A549 (cell line): Measurements from ENCODE around the gene GBP1. TPM values are rescaled to one million over a fixed set of nuclear protein-coding genes. Genes with fewer than 3 reads are reported as not detected.

ENCODE experiments used
- ATAC-seq, 2 experiments: fragments of 200-7000 bp in 1 of 2; fragments of >200 bp in 1 of 2; cut with Nextera tagmentation in 1 of 2; cut with Tn5 transposase in 1 of 2; 3 replicates each; pipeline versions ENCODE4 v1.8.0 to v1.9.1; 2018 to 2020; ENCODE audit warnings: mild to moderate bottlenecking in 1 of 2, moderate library complexity in 1 of 2
- CTCF ChIA-PET: fragments of 300-600 bp; sonication (Branson Sonifier 250); formaldehyde crosslinking; extraction: SDS; loops from one replicate; lab custom pipeline; 2021; ENCODE audit warnings: antibody characterized with exemption, inconsistent platforms; lab: Yijun Ruan, JAX
- POLR2A ChIA-PET: fragments of 350-600 bp; formaldehyde crosslinking; extraction: SDS; loops from one replicate; lab custom pipeline; 2021; ENCODE audit warnings: antibody characterized with exemption, inconsistent platforms; lab: Yijun Ruan, JAX
- DNase-seq, 2 experiments: peaks; one replicate each; pipeline versions ENCODE4 v3.0.0 to v3.0.0-alpha.2; 2011 to 2016; ENCODE audit warnings: low read depth in 1 of 2, low spot score in 1 of 2
- FAIRE-seq: peaks from 2 replicates; lab custom pipeline; 2011; peaks lifted over from hg19 to GRCh38; lab: Jason Lieb, UNC
- H3K27ac ChIP-seq, 2 experiments: fragments of >200 bp; sonication (Bioruptor Twin); formaldehyde crosslinking; 3 replicates each; pipeline ENCODE4 v1.5.1; 2016 to 2017
- H3K4me1 ChIP-seq: fragments of >200 bp; sonication (Bioruptor Twin); formaldehyde crosslinking; 3 replicates; pipeline ENCODE4 v1.6.1; 2016
- H3K4me2 ChIP-seq: fragments of >200 bp; sonication (Bioruptor Twin); formaldehyde crosslinking; 3 replicates; pipeline ENCODE4 v1.6.1; 2016
- H3K4me3 ChIP-seq: fragments of >200 bp; sonication (Bioruptor Twin); formaldehyde crosslinking; 3 replicates; pipeline ENCODE4 v1.5.1; 2016
- H3K9me3 ChIP-seq: fragments of >200 bp; sonication (Bioruptor Twin); formaldehyde crosslinking; 3 replicates; pipeline ENCODE4 v1.6.1; 2016
- BCL3 ChIP-seq: fragments of >200 bp; sonication (Bioruptor Twin); formaldehyde crosslinking; IDR thresholded peaks from 3 replicates; pipeline ENCODE4 v1.6.1; 2016
- CBX2 ChIP-seq: fragments of 200-600 bp; sonication (generic); IDR thresholded peaks from 2 replicates; pipeline ENCODE4 v1.6.1; 2016; ENCODE audit warnings: low read depth, mild to moderate bottlenecking, borderline replicate concordance
- CBX8 ChIP-seq: fragments of 200-600 bp; sonication (generic); IDR thresholded peaks from 2 replicates; pipeline ENCODE4 v1.6.1; 2016
- CHD4 ChIP-seq: fragments of 200-600 bp; sonication (generic); IDR thresholded peaks from 2 replicates; pipeline ENCODE4 v1.6.1; 2016; ENCODE audit warnings: antibody characterized with exemption, mild to moderate bottlenecking, borderline replicate concordance
- EP300 ChIP-seq, 2 experiments: fragments of >200 bp; sonication (Bioruptor Twin); formaldehyde crosslinking; IDR thresholded peaks; 2 replicates in 1 of 2; 3 replicates in 1 of 2; pipeline ENCODE4 v1.6.1; 2016 to 2017
- ESRRA ChIP-seq: fragments of 150-350 bp; IDR thresholded peaks from 2 replicates; pipeline ENCODE4 v1.6.1; 2014; ENCODE audit warnings: mild to moderate bottlenecking, low read length, borderline replicate concordance
- FOSB ChIP-seq: fragments of 250-450 bp; sonication (Bioruptor Pico); IDR thresholded peaks from 2 replicates; pipeline ENCODE4 v1.5.0; 2020; ENCODE audit warnings: mild to moderate bottlenecking, moderate library complexity
- FOSL2 ChIP-seq, 2 experiments: fragments of 450-650 bp in 1 of 2; fragments of >200 bp in 1 of 2; sonication (Bioruptor Twin) in 1 of 2; formaldehyde crosslinking; IDR thresholded peaks; 2 replicates each; pipeline versions ENCODE4 v1.5.0 to v1.6.1; 2016 to 2020; ENCODE audit warnings: mild to moderate bottlenecking in 1 of 2, moderate library complexity in 1 of 2
- FOXS1 ChIP-seq: fragments of 250-450 bp; sonication (Bioruptor Pico); IDR thresholded peaks from 2 replicates; pipeline ENCODE4 v1.5.0; 2020; ENCODE audit warnings: mild to moderate bottlenecking, moderate library complexity
- GATA3 ChIP-seq: IDR thresholded peaks from 2 replicates; pipeline ENCODE4 v1.6.1; 2012; ENCODE audit warnings: borderline replicate concordance
- HDAC2 ChIP-seq: fragments of 200-600 bp; sonication (generic); IDR thresholded peaks from 2 replicates; pipeline ENCODE4 v1.6.1; 2016
- HEYL ChIP-seq: fragments of 250-450 bp; sonication (Bioruptor Pico); IDR thresholded peaks from 2 replicates; pipeline ENCODE4 v1.8.0; 2021; ENCODE audit warnings: mild to moderate bottlenecking, moderate library complexity
- HOXA7 ChIP-seq: fragments of 250-450 bp; sonication (Bioruptor Pico); IDR thresholded peaks from 2 replicates; pipeline ENCODE4 v1.5.0; 2020; ENCODE audit warnings: mild to moderate bottlenecking, moderate library complexity
- HOXB13 ChIP-seq: fragments of 250-450 bp; sonication (Bioruptor Pico); IDR thresholded peaks from 2 replicates; pipeline ENCODE4 v1.5.0; 2020; ENCODE audit warnings: low read depth, mild to moderate bottlenecking, moderate library complexity
- JUN ChIP-seq, 2 experiments: fragments of >200 bp; sonication (Bioruptor Twin); formaldehyde crosslinking; IDR thresholded peaks; 2 replicates in 1 of 2; 3 replicates in 1 of 2; pipeline ENCODE4 v1.6.1; 2016 to 2017
- JUNB ChIP-seq: fragments of >200 bp; sonication (Bioruptor Twin); formaldehyde crosslinking; IDR thresholded peaks from 2 replicates; pipeline ENCODE4 v1.6.1; 2016
- KDM5A ChIP-seq: fragments of 200-600 bp; sonication (generic); IDR thresholded peaks from 2 replicates; pipeline ENCODE4 v1.6.1; 2016; ENCODE audit warnings: antibody characterized with exemption, mild to moderate bottlenecking
- MAZ ChIP-seq: fragments of 150-350 bp; IDR thresholded peaks from 2 replicates; pipeline ENCODE4 v1.6.1; 2014; ENCODE audit warnings: antibody characterized with exemption, low read depth, low read length, borderline replicate concordance
- MYC ChIP-seq: IDR thresholded peaks from 2 replicates; pipeline ENCODE4 v1.6.1; 2012; ENCODE audit warnings: mild to moderate bottlenecking, inconsistent platforms, low read length, improper control_type of control experiment, borderline replicate concordance
- PHF8 ChIP-seq: fragments of 200-600 bp; sonication (generic); IDR thresholded peaks from 2 replicates; pipeline ENCODE4 v1.6.1; 2016; ENCODE audit warnings: low read depth, mild to moderate bottlenecking, antibody characterized with exemption, moderate library complexity, borderline replicate concordance
- RAD21 ChIP-seq, 2 experiments: fragments of >200 bp in 1 of 2; sonication (Bioruptor Twin) in 1 of 2; formaldehyde crosslinking in 1 of 2; IDR thresholded peaks in 1 of 2; conservative IDR thresholded peaks in 1 of 2; 2 replicates in 1 of 2; 3 replicates in 1 of 2; pipeline ENCODE4 v1.6.1; 2012 to 2018; ENCODE audit warnings: inconsistent platforms in 1 of 2
- RCOR1 ChIP-seq: fragments of 150-350 bp; IDR thresholded peaks from 2 replicates; pipeline ENCODE4 v1.6.1; 2014; ENCODE audit warnings: antibody characterized with exemption, low read length, low read depth
- RFX5 ChIP-seq: fragments of 450-650 bp; IDR thresholded peaks from 2 replicates; pipeline ENCODE4 v1.7.1; 2014; ENCODE audit warnings: antibody characterized with exemption, mild to moderate bottlenecking, moderate library complexity
- SREBF2 ChIP-seq: fragments of 450-650 bp; IDR thresholded peaks from 2 replicates; pipeline ENCODE4 v1.6.1; 2014; ENCODE audit warnings: mild to moderate bottlenecking, moderate library complexity
- TFCP2L1 ChIP-seq: fragments of 250-450 bp; sonication (Bioruptor Pico); IDR thresholded peaks from 2 replicates; pipeline ENCODE4 v1.5.0; 2021; ENCODE audit warnings: mild to moderate bottlenecking
- TP53 ChIP-seq: fragments of 250-450 bp; sonication (Bioruptor Pico); IDR thresholded peaks from 2 replicates; pipeline ENCODE4 v1.5.0; 2021; ENCODE audit warnings: mild to moderate bottlenecking, moderate library complexity
- USF2 ChIP-seq: fragments of 450-650 bp; IDR thresholded peaks from 2 replicates; pipeline ENCODE4 v1.6.1; 2014; ENCODE audit warnings: antibody characterized with exemption
- ZC3H11A ChIP-seq: fragments of 450-650 bp; IDR thresholded peaks from 2 replicates; pipeline ENCODE4 v1.6.1; 2014; ENCODE audit warnings: antibody characterized with exemption, mild to moderate bottlenecking
- ZNF302 ChIP-seq: fragments of 250-450 bp; sonication (Bioruptor Pico); IDR thresholded peaks from 2 replicates; pipeline ENCODE4 v1.9.0; 2021; ENCODE audit warnings: inconsistent platforms, mild to moderate bottlenecking, moderate library complexity
- ZSCAN20 ChIP-seq: fragments of 250-450 bp; sonication (Bioruptor Pico); IDR thresholded peaks from 2 replicates; pipeline ENCODE4 v1.8.0; 2022; ENCODE audit warnings: mild to moderate bottlenecking, moderate library complexity
- WGBS: methylation state at CpG from one replicate; pipeline ENCODE4 v1.1.6; 2017; ENCODE audit errors: missing lambda C conversion rate; 5-methylcytosine and 5-hydroxymethylcytosine counted together
- polyA plus RNA-seq, 4 experiments: library from polyadenylated mRNA; depleted of rRNA in 3 of 4; stranded (reverse); fragments of >200 nt; fragmentation: RNase III in 1 of 4; extraction: RNeasy Plus Mini Kit Qiagen cat#74134 plus additional on column Dnase treatment in 1 of 4; gene quantifications; 2 replicates in 3 of 4; 3 replicates in 1 of 4; pipeline ENCODE4 v1.2.3, GENCODE V29; 2011 to 2017
- TF ChIP-seq, protein P1 (sequence below): fragments of >200 bp; sonication (Bioruptor Twin); formaldehyde crosslinking; IDR thresholded peaks from 2 replicates; pipeline ENCODE4 v1.6.1; 2016
- TF ChIP-seq, protein P2 (sequence below): fragments of 250-450 bp; sonication (Bioruptor Pico); IDR thresholded peaks from 2 replicates; pipeline ENCODE4 v1.5.0; 2021; ENCODE audit warnings: mild to moderate bottlenecking, moderate library complexity, borderline replicate concordance

The GBP1 gene
- polyA plus RNA-seq, 2 of the 4 experiments (the other 2 are of a cell fraction): 0.10 to 0.39 TPM

GRCh38 chr1:89069951-89070350 lies 4.9 kb upstream of the GBP1 start:
- ChIA-PET POLR2A (no interaction called here), CTCF (no interaction called here)
- no peak for FAIRE-seq
- Histone ChIP-seq H3K9me3 (no peaks in the 10 kb centered on the region), H3K27ac (no peak overlapping the region), H3K4me1 (no peaks in the 10 kb centered on the region), H3K4me2 (no peak overlapping the region; the same call in 2 of the 3 replicates), H3K4me3 (no peak overlapping the region)
- no peak for DNase-seq
- no peak for TF ChIP-seq ZSCAN20 (CRISPR knock-in tag)
- no peak for TF ChIP-seq RCOR1
- no peak for TF ChIP-seq JUNB
- no peak for TF ChIP-seq EP300 (IDR thresholded peaks at IDR 0.05)
- TF ChIP-seq FOSL2 (IDR thresholded peaks at IDR 0.05): no peak
- no peak for TF ChIP-seq FOSL2 (CRISPR knock-in tag; IDR thresholded peaks at IDR 0.05)
- TF ChIP-seq ZC3H11A: no peak
- no peak for TF ChIP-seq FOSB (CRISPR knock-in tag)
- TF ChIP-seq BCL3: no peak
- no peak for TF ChIP-seq KDM5A
- TF ChIP-seq, protein P1, sequence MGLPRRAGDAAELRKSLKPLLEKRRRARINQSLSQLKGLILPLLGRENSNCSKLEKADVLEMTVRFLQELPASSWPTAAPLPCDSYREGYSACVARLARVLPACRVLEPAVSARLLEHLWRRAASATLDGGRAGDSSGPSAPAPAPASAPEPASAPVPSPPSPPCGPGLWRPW: no peak
- no peak for TF ChIP-seq HOXB13 (CRISPR knock-in tag)
- no peak for TF ChIP-seq FOXS1 (CRISPR knock-in tag)
- no peak for TF ChIP-seq RAD21 (conservative IDR thresholded peaks at IDR 0.05 in 1 of 2, IDR thresholded peaks at IDR 0.05 in 1 of 2)
- TF ChIP-seq RFX5: no peak
- TF ChIP-seq TP53 (CRISPR knock-in tag): no peak
- no peak for TF ChIP-seq HDAC2
- no peak for TF ChIP-seq JUN (IDR thresholded peaks at IDR 0.05)
- TF ChIP-seq CHD4: no peak
- TF ChIP-seq ZNF302 (CRISPR knock-in tag): no peak
- WGBS: 53% methylated on average over 2 of the region's 2 CpGs
- no peak for ATAC-seq

- ATAC-seq (no peak), FAIRE-seq (no peak), DNase-seq (no peak)
- TF ChIP-seq MAZ (no peak), PHF8 (no peak), TFCP2L1 (CRISPR knock-in tag) (no peak), CBX8 (no peak), SREBF2 (no peak), FOXS1 (CRISPR knock-in tag) (no peak), ZSCAN20 (CRISPR knock-in tag) (no peak)
- ChIA-PET POLR2A (no interaction called here), CTCF (no interaction called here)
- no peak overlapping the region for H3K4me2 ChIP-seq
- H3K4me1 ChIP-seq: no peaks in the 10 kb centered on the region
- no peaks in the 10 kb centered on the region for H3K9me3 ChIP-seq
- H3K27ac ChIP-seq: no peak overlapping the region
- no peak overlapping the region for H3K4me3 ChIP-seq
Observed at GRCh38 chr1:89068291-89068690, 3.3 kb upstream of the GBP1 start.

- Histone ChIP-seq H3K9me3 (no peaks in the 10 kb centered on the region), H3K4me1 (no peaks in the 10 kb centered on the region), H3K4me2 (peak overlapping the region; percentile 61), H3K27ac (no peak overlapping the region), H3K4me3 (no peak overlapping the region)
- whole genome bisulfite sequencing: 13% methylated on average over 4 of the region's 4 CpGs
- ChIA-PET POLR2A (no interaction called here), CTCF (no interaction called here)
- ATAC-seq (no peak; a peak in 1 of 6 replicates), DNase-seq (no peak), FAIRE-seq (peak; percentile 7)
- no peak for TF ChIP-seq CHD4
- no peak for TF ChIP-seq CBX2
- TF ChIP-seq EP300 (IDR thresholded peaks at IDR 0.05): no peak
- TF ChIP-seq GATA3: no peak
- no peak for TF ChIP-seq HOXA7 (CRISPR knock-in tag)
- no peak for TF ChIP-seq ESRRA
- TF ChIP-seq, protein P2, sequence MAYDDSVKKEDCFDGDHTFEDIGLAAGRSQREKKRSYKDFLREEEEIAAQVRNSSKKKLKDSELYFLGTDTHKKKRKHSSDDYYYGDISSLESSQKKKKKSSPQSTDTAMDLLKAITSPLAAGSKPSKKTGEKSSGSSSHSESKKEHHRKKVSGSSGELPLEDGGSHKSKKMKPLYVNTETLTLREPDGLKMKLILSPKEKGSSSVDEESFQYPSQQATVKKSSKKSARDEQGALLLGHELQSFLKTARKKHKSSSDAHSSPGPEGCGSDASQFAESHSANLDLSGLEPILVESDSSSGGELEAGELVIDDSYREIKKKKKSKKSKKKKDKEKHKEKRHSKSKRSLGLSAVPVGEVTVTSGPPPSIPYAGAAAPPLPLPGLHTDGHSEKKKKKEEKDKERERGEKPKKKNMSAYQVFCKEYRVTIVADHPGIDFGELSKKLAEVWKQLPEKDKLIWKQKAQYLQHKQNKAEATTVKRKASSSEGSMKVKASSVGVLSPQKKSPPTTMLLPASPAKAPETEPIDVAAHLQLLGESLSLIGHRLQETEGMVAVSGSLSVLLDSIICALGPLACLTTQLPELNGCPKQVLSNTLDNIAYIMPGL (CRISPR knock-in tag): no peak
- TF ChIP-seq HEYL (CRISPR knock-in tag): no peak
- no peak for TF ChIP-seq USF2
- no peak for TF ChIP-seq SREBF2
- TF ChIP-seq RFX5: no peak
- TF ChIP-seq MYC: no peak
Observed at GRCh38 chr1:89064632-89065031, 376 bp downstream of the GBP1 start.
